ENCODE measurements around the gene GULP1.

Gene GULP1

DNA sequence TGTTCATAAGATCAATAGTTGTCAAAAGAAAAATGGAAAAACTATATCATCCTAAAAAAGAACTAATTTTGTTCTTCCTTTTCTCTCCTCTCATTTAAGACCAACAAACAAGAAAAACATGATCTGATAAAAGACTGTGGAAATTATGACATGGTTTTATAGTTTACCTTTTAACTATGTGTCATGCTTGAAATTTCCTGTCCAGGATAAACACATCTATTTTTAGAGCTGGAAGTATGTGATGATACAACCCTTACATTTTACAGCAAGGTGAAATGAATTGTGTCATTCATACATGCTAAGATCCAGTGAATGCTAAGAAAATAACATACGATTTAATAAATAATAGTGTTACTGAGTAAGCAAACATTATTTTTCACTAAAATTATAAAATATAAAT, 89.9 kb downstream of the GULP1 start:
- no peak for DNase-seq

DNA sequence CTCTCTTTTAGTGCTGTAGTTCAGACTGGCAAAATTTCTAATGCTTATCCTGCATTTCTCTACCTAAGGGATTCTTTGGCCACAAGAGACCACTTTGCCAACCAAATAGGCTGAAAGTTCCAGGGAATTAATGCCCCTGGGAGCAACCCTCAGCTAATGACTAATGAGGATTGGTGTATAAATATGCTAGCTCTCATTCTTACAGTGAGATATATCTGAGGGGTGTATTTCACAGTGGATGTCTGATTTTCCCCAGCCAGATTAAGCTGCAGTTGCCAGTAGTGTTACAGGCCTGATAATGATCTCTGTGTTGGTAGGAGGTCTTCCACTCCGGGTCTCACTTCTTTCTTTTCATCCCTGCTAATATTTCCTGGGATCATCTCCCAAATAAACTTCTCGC, 90.4 kb downstream of the GULP1 start:
- DNase-seq = no peak

DNA sequence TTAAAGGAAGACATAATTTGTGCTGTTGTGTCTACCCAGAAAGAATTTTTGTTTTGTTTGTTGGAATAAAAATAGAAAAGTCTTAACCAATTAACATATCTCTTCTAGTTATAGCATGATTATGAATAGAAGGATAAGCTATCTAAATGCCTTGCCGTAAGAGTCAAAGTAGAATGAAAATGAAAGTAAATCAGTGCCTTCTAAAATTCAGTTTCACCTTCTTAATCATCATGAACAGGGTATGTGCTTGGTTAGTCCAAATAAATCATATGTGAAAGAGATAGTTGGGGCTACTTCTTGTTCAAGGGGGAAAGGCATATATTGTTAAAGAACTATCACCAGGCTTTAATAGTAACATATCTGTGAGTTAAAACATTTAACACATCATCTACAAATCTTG, 91.5 kb downstream of the GULP1 start:
- no peak for DNase-seq

DNA sequence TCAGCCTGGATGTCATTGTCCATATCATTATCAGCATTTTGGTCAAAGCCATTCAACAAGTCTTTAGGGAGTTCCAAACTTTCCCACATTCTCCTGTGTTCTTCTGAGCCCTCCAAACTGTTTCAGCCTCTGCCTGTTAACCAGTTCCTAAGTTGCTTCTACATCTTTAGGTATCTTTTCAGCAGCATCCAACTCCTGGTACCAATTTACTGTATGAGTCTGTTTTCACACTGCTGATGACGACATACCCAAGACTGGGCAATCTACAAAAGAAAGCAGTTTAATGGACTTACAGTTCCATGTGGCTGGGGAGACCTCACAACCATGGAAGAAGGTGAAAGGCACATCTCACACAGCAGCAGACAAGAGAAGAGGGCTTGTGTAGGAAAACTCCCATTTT, 94.2 kb downstream of the GULP1 start:
- no peak for DNase-seq

DNA sequence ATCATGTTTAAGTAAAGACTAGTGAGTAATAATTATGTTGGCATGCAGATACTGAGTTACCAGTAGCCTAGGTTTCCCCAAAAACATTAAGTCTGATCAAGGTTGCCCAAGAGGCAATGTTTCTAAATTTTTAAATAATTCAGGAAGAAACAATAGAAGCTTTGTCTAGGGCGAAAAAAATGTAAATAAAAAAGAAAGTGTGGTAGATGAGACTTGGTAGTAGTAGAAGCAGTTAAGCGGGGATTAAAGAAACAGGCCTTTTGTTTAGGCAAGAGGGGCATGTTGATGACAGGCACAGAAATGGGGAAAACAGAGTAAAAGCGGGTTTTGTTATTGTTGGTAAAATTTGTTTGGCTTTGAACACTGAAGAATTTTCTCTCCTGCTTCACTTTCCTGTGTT, 97.2 kb downstream of the GULP1 start:
- no peak for DNase-seq

DNA sequence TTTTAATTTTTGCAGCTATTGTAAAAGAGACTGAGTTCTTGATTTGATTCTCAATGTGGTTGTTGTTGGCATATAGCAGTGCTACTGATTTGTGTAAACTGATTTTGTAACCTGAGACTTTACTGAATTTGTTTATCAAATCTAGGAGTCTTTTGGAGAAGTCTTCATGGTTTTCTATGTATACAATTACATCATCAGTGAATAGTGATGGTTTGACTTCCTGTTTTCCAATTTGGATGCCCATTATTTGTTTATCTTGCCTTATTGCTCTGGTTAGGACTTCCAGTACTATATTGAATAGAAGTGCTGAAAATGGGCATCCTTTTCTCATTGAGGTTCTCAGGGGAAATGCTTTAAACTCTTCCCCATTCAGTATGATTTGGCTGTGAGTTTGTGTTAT, 99.7 kb downstream of the GULP1 start:
- DNase-seq = no peak

DNA sequence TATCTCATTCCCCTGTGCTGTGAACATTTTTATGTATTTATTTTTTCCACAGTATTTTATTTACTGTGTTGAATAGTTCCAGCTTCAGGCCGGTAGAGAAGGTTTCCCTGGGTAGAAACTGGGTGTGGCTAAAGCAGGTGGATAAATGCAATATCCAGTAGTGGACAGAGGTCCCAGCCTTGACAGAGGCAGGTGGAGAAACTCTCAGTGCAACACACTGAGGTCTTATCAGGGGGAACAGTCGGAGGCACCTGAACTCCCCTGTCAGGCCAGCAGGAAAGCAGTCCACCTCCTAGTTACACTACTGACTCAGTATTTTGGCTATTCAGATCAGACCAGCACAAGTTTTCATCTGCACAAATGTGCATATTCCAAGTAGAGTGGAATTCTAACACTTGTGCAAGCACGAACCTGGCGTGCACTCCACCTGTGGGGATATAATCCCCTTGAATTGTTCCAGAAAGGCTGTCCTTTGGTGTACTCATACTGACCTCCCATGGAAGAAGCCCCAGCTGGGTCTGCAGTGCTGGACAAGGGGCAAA, 103.3 kb downstream of the GULP1 start:
- no peak for DNase-seq

DNA sequence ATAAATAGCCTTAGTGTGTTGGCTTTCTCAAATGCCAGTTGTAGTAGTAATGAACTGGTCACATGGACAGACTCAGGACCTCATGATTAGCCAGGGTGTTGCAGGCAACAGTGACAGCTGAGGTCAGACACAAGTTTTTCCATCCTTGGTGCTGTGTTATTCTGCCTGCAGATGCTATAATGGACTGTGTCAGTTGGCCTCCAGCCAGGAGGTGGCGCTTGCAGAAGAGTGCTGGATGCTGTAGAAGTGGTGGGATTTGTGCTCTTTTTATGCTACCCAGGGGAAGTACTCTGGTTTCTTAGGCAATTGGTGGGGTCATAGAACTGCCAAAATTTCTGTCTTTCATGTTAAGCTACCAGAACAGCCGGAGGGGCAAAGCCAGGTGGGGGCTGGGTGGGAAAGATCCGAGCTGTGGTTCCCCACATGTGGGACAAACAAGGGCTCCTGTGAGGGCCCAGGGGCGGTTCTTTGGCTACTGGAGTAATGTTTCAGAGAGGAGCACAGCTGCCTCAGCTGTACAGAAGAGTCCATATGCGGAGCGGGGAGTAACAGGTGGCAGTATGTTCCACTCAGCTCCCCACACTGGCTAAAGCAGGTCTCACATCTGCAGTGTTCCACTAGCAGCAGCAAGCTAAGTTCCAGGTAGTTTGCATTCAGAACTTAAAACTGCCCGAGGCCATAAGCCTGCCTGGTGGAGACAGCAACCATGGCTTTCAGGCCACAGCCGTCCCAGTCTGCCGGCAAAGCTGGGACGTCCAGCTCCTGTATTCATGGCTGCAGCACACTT, 104.4 kb downstream of the GULP1 start:
- no peak for DNase-seq

DNA sequence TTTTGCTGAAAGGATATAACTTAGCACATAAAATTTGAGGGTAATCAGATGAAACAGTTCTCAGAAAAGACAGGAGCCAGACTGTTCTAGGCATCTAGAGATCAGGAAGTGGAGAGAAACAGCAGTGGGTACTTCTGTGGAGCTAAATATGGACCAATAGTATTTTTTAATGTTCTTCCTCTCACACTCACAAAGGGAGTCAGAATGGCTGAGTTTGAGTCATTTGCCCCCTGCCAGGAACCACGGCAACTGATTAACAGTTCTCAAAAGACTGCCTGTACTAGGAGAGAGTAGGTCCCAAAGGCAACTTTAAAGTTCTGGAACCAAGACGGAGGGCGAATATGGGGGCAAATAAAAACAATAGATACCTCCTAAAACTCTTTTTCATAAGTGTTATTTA, 107.5 kb downstream of the GULP1 start:
- DNase-seq = no peak

DNA sequence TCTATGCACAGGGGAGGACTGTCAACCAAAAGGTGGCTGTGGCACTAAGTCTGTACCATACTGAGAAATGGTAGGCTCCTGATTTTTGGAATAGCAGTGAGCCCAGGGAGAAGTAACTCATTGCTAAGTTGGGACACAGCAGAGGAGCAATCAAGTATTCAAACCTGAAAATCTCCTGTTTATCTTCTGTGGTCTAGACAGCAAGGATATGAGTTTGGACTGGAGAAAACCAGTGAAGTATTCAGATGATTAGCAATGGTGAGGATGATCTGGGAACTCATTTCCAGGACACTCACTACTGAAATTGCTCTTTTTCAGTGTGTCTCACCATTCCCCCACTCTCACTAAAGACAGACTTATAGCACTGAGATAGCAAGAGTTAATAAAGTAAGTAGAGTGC, 112.0 kb downstream of the GULP1 start:
- DNase-seq = no peak

DNA sequence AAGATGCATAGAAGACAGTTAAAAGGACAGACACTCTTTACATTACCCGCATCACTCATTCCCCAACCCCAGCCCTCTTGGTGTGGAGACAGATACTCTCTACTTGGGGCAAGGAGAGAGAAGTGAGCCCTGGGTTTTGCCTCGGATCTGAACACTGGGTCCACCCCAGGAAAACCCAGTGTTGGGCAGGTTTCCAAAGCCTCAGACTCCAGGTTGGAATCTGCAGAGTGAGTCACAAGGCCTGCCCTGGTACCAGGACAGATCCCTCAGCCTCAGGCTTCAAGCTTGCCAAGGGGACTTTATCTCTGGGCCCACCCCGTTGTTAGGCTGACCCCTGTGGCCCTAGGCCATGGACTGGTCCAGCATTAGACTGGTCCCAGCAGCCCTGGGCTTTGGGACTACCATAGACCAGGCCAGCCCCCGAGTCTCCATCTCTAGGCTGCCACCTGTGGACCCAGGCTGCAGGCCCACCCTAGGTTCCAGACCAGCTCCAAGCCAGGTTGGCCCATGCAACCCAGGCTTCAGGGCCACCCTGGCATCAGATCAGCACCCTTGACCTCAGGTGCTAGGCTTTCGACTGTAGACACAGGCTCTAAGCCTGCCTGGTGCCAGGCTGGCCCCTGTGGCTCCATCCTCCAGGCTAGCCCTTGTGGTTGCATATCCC, 112.8 kb downstream of the GULP1 start:
- no peak for DNase-seq

DNA sequence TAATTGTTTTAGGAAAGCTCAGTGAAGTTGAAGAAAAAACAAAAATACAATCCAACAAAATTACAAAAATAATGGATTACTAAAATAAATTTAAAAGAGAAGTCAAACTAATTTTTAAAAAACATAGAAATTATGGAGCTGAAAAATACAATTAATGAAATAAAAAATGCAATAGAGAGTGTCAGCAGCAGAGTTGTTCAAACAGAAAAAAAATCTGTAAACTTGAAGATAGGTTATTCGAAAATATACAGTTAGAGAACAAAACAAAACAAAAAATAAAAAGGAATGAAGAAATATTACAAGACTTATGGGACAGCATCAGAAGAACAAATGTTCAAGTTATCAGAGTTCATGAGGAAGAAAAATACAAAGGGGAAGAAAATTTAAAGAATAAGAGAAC, 114.7 kb downstream of the GULP1 start:
- DNase-seq = no peak

DNA sequence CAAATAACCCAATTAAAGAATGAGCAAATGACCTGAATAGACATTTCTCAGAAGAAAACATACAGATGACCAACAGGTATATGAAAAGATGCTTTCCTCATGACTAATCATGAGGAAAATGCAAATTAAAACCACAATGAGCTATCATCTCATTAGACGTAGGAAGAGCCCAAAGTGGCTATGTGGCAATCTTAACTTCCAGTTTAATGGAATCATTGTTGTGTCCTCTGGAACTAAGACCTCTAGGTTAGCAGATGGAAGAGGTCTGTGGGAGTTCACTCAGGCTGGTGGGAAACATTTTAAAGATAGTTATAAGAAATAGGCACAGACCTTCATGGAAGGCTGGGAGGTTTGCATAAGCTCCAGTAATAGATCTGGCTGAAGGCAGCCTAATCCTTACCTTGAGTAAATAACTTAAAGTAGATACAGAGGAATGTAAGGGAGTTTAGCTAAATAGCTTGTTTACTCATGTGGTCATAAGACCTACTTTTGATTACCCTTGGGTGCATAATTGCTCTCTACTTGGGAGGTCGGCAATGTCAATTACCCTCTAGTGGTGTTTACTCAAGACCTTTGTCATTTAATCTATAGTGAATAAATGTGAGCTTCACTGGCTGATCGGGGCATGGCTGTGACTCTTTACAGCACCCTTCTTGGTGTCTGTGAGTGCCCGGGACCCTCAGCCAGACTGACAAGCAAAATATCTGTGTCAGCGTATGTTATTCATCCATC, 119.0 kb downstream of the GULP1 start:
- DNase-seq = no peak

DNA sequence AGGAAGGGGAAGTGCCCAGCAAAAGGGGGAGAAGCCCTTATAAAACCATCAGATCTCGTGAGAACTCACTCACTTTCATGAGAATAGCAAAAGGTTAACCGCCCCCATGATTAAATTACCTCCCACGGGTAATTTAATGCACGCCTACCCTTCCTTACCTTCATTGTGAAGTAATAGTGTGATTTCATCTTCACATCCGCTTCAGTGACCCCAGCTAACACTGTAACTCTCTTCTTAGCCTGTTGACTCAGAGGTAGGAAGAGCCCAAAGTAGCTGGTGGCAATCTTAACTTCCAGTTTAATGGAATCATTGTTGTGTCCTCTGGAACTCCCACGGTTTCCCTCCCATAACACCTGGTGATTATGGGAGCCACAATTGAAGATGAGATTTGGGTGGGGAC, 120.5 kb downstream of the GULP1 start:
- no peak for DNase-seq

DNA sequence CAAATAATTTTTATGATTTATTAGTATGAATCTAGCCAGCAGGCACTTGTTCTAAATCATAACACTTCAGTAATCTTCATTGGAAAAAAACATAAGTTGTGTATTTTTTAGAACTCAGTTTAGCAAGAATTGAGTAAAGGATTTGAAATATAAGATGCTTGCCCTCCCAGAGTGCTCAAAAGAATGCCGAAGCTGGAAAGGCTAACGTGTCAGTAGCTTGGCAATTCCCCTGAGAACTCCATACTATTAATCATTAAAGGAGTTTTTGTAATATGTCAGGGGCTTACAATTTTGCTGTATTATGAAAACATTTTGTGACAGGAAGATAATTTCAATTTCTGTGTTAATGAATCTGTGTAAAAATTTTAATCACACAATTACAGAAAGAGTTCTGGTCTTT, 122.7 kb downstream of the GULP1 start:
- no peak for DNase-seq

DNA sequence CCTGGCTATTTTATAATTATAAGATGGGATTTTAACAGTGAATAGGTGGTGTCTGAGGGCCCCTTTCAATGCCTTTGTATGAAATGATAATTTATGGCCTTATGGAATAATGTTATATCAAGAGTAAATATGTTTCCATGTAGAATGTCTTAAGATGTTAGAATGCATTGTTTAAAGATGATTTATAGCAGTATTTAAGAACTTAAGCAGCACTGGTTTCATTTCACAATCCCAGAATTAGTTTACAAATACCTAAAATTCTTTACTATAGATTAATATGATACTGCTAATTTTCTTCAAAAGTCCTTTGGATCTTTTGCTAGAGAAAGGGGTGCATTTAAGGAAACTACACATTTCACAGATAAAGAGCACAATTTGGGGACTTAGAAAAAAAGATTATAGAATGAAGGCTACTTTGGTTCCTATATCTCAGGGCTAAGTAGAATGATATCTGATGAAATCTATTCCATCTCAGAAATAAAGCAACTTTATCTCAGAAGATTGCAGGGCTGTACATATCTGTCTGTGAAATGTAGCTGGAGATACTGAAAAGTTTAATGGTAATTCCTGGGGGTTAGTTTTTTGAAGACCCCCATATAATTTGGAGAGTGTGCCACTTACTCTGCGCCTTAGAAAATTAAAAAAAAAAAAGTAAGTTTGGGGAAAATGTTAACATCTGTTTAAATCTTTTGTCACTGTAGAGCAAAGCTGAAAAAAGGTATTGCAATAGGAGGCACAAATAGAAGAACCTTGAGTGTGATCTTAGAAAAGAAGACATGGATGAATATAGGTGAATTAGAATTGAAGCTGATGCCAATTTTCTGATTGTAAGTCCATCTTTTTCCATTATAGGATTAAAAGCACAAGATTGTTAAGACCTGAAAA, 123.4 kb downstream of the GULP1 start:
- DNase-seq = no peak

DNA sequence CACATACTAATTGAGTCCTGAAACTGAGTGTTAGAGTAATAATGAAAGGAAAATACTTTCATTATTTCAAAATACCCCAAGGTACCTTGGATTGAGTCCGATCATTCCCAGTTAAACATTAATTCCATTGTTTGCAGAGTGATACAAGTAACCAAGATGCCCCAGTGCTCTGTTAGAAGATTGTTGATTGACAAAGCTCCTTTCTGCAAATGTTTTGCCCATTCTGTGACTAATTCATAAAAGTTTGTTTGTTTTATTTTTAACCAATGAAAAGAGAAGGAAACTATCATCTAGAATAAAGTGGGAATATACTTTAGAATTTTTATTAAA, 124.0 kb downstream of the GULP1 start:
- no peak for DNase-seq

DNA sequence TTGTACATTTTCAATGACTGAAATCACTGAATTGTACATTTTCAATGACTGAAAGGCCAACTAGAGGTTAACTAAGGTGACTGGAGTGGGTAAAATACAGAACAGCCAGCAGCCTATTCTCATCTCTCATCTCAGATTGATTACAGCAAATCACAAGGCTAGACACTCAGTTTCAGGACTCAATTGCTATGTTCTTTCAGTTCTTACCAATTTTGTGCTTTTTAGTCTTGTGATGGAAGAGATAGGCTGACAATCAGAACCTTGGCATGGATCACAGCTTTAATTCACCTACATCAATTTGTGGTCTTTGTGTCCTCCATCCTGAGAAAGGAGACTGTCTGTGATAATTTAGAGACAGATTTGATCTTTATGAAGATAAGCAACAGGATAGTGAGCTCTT, 124.7 kb downstream of the GULP1 start:
- no peak for DNase-seq

DNA sequence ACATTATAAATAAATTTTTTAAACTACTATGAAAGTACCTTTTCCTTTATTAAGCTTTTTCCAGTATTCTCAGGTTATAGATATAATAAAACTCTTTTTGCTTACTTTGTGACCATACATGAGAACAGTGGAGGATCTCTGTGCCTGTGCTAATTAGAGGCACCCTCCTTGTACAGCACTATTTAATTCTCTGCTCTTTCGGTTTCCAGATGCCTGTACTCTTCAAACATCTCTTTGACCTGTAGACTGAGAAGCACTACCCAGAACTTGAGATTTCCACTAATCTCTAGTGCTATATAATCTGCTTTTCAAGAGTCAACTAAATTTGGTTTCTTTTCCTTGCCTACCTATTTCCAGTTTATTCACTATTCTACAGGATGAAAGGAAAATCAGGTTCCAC, 131.1 kb downstream of the GULP1 start:
- no peak for DNase-seq

DNA sequence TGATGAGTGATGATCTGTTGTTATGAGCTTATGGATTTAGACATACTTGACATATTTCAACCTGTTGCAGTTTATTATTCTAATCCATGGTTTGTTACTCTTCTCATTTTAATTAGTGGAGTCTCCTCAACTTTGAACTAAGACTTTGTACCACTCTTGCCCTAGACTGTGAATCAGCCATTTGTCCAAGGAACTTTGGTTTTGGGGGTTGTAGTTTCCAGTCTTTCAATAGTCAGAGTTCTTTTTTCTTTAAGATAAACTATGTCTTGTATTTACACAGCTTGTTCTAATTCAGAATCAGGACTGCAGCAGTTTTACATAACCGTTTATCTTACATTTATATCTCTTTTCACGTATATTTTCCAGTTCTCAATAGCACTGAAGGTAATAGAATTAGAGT, 133.6 kb downstream of the GULP1 start:
- no peak for DNase-seq

DNA sequence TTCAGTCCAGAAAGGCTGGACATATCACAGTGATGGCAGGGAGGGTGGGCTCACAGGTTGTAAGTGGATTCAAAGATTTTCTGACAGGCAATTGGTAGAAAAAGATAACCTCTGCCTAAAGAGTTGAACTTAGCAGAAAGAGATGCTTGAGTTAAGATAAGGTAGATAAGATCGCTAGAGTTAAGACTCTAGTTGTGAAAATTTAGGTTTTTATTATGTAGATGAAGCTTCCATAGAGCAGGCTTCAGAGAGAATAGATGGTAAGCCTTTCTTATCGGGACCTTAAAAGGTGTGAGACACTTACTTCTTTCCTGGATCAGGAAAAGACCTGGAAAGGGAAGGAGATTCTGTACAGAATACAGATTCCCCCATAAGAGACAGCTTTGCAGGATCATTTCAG, 134.4 kb downstream of the GULP1 start:
- DNase-seq = no peak

DNA sequence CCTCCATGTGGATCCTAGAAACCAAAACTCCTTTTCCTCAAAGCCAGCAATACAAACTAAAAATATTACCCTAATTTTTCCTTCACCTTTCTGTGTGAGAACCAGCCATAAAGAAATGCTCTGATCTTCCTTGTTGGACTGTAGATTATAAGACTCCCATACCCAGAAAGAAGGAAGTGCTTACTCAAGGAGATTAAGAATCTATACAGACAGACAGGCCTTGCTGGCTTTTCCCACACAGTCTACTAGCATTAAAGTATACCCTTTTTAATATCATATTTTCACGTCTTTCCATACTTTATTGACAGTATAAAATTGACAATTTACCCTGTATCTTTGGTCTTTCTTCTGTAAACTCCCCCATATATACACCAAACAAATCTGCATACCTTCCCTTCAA, 139.0 kb downstream of the GULP1 start:
- no peak for DNase-seq

DNA sequence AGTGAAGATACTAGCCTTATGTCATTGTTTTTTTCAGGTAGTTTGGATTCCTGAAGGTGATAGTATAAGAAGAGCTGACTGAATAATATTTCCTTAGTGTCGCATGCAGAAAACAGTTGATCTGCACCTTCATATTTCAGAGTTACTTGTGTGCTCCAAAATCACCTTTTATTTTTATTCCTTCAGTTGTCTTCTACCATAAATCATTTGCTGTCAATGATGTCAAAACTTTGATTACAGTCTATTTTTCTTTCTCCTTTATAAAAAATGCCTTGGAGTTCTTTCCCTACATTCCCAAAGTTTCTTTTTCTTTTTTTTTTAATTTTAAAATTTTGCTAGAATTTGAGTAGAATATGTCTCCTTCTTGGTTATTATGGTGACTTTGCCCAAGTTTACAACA, 142.3 kb downstream of the GULP1 start:
- no peak for DNase-seq
